H4 (cell line): ENCODE results near the gene NOC2L. TPM values are rescaled to one million over a fixed set of nuclear protein-coding genes. Genes with fewer than 3 reads are reported as not detected.
A peak's percentile ranks its signal among the peaks of the same experiment; 100 is the strongest.

Source experiments
- DNase-seq: peaks from one replicate; pipeline ENCODE4 v3.0.0-alpha.2; 2015; ENCODE audit warnings: low spot score
- total RNA-seq: library from RNA; depleted of rRNA; stranded (reverse); fragments of >200 nt; shearing (Covaris generic); gene quantifications from 2 replicates; pipeline ENCODE4 v1.2.3, GENCODE V29; 2014

NOC2L gene
- total RNA-seq, 1 experiment from 2014 or later: 78.4 TPM

DNA sequence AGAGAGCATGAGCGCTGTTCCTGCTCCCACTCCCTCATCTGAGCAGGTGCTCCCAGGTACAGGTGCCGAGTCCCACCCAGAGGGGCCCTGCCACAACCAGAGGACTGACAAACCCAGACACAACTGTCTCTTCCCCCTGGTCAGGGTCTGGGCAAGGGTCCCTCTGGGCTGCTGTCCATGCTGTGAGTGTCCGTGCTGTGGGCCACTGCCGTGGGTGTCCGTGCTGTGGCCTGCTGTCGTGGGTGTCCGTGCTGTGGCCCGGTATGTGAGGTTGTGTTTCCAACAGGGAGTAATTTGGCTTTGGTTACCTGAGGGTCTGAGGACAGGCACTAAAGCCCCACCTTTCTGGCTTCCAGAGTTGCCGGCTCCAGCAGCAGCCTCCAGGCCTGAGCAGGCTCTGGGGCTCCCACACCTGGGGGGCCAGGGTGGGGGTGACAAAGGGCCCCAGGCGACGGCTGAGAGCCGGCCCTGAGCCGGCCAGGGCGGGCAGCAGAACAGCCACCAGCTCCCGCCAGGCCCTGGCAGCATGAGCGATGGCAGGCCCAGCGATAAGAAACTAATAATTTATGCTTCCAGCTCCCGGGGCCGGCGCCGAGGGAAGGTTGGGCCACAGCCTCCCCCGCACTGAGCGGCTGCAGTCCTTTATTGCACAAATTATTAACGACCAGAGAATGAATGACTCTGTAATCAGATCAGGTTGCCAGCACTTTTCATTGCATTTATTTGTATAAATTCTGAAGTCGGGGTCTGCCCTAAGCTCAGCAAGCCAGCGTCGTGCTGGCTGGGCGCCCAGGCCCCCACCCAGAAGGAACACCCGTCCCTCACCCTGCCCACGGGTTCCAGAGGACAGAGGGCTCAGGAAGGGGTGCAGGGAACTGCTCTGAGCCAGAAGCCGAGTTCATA, 42.6 kb downstream of the NOC2L start:
- DNase-seq: no peak

GRCh38 chr1:915295-916172, 43.5 kb downstream of the NOC2L start:
- no peak for DNase-seq

- no peak for DNase-seq
Measured at GRCh38 chr1:914891-915280, 44.2 kb downstream of the NOC2L start.

DNA sequence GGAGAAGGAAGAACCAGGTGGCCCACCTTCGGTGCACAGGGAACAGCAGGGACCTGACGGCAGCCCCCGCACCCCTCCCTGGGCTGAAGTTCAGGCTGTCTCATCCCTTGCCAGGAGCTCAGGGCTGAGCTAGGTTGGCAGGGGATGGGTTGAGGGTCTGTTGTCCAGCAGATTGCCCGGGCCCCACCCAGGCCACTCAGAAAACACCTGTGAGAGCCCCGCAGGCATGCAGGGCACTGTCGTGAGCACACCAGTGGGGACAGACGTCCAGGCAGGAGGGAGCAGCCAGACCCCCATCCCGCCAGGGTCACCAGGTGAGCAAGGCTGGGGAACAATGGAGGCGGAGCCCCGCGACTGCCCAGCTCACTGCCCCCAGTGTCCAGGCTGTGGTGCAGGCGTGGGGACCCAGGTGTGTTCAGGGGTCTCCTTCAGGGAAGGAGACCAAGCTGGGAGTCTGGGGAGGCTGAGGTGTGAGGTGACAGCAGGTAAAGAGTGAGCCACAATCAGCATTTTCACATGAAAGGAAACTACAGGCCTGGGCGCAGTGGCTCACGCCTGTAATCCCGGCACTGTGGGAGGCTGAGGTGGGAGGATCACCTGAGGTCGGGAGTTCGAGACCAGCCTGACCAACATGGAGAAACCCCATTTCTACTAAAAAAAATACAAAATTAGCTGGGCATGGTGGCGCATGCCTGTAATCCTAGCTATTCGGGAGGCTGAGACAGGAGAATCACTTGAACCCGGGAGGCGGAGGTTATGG, 44.7 kb downstream of the NOC2L start:
- DNase-seq: no peak

DNA sequence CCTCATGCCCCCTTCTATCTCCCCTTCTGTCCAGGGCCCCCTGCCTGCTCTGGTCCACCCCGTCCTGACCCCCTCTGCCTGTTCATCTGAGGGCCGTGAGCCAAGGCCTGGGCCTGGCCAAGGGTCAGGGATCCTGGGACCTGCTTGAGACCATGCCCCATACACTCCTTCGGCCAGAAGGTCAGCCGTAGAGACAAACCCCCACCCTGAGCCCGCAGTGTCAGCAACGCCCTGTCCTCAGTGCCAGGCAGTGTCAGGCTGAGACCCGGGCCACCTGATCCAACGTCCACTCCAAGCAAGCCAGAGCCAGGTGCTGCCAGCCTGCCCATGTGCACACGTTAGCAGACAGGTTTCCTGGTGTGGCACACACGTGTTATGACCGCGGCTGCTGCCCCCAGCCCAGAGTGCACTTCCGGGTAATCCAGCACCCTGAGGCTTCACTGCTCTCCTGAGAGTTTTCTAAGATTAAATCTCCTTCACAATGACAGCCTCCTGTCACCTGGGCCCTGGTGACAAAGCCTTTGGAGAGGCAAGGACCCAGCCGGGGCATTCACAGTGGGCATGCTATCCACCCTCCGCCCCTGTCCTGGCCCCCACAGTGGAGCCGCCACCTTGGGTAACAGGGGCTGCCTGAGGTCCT, 45.4 kb downstream of the NOC2L start:
- no peak for DNase-seq

DNA sequence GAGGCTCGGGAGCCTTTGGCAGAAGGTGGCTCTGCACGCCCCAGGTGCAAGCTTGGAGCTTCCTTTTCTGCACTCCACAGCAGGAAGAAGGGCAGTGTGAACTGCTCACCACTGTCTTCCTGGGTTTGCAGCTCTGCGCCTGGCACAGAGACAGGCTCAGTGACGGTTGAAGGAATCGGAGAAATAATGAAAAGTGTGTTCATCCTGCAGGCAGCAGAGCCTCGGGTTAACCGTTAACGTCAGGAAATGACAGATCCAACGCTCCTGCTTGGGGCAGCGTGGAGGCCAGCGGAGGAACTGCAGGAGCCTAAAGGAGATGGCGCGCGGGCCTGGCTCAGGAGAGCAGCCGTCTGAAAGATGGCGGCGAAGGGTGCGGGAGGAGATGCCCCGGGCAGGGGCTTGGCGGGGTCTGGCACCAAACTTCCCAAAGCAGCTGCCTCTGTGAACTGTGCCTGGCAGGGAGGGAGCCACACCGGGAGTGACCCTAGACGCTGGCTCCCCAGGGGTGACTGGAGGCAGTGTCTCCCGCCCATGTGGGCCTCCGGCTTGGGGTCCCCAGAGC, 46.2 kb downstream of the NOC2L start:
- DNase-seq: no peak

DNA sequence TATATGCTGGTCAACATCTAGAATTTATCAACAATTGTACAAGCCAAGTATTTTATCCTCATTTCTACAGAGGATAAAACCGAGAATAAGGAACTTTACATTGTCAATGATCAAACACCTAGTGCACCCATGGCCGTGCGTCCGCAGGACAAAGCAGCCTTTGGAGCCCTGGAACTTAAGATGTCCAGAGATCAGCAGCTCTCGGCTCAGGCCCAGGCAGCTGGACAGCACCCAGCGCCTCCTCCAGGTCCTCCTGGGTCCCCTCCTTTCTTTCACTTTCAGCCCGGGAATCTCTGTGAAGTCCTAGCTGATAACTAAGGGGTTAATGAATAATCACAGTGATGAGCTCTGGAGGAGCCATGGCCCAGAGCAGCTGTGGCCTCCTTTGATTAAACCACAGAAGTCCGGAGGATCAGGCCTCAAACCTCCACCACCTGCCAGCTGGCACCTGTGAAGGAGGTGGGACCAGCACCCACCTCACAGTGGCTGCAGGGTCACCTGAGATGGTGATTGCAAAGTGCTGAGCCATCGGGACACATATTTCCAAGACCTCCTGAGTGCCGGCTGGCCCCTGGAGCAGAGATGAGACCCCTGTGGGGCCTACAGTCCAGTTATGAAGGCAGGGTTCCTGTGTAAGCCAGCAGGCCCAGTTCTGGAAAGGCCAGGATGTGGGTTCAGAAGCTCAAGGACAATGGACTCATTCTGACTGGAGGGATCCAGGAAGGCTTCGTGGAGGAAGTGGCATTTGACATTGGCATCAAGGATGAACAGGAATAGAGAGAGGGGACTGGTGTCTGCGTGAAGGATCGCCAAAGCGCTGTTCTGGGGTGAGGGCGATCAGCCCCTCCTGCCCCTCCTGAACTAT, 46.9 kb downstream of the NOC2L start:
- no peak for DNase-seq

GRCh38 chr1:910881-911721, 48.0 kb downstream of the NOC2L start:
- no peak for DNase-seq

DNA sequence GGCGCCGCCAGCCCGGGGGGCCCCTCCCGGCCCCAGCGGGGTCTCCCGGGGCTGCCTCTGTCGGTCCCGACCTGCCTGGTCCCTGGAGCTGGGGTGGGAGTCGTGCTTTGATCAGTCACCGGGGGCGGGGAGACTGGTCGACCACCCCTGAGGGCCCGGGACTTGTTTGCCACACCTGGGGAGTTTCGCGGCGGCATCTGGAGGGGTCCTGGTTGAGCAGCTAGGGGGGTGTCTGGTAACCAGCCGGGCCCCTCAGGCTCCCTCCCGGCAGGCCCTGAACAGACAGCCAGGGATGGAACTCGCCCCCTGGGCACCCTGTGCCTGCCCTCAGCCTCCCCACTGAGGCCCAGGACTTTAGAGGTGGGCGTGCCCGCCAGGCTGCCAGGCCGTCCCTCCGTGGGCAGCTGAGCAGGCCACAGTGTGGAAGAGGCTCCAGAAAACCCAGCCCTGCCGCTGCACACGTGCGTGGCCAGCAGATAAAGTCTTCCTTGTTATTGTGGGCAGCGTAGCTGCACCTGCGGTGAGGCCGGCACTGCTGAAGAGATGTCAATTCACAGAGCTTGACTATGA, 48.7 kb downstream of the NOC2L start:
- no peak for DNase-seq

GRCh38 chr1:909861-910310, 49.2 kb downstream of the NOC2L start:
- no peak for DNase-seq

DNA sequence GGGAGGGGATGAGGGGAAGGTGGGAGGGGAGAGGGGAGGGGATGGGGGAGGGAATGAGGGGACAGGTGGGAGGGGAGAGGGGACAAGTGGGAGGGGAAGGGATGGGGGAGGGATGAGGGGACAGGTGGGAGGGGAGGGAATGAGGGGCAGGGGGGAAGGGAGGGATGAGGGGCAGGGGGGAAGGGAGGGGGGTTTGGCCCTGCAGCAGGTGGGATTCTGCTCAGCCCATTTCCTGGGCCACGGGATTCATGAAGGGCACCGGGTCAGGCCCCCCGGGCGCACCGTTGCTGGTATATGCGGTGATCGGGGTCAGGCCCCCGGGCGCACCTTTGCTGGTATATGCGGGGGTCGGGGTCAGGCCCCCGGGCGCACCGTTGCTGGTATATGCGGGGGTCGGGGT, 50.4 kb downstream of the NOC2L start:
- no peak for DNase-seq

DNA sequence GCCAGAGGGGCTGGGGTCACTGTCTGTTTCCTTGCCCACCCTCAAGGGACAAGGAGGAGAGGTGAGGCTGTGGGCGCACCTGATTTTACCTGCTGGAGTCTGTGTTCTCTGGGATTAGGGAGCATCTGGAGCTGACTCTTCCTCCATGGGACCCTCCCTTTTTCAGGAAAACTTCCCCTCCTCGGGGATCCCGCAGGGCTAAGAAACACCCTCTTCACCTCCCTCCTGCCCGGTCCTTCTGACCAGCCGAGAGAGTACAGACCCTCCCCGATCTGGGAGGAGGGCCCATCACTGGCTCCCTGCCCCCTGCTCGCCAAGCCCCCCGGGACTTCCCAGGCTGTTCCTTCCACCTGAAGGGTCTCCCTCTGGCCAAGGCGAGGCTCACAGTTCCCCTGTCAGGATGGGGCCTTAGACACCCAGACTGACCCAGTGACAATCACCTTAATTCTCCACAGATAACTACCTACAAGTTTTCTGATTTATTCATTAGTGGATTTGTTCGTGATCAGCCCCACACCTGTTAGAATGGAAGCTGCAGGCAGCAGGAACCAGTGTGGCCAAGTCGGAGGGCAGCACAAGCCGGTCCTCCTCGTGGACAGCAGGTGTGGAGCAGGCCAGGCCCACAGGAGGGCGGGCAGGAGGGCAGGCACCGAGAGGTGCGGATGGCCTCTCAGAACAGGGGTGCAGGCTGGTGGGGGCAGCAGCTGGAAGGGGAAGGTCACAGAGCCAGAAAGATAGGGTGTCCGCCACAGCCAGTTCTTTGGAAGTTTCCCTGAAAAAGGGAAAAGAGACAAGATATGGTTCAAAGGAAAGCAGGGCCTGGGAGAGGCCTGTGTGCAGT, 51.2 kb downstream of the NOC2L start:
- DNase-seq: no peak

- peak; percentile 63 for DNase-seq
Measured at GRCh38 chr1:906600-907420, 52.2 kb downstream of the NOC2L start.

GRCh38 chr1:905811-906599, 53.1 kb downstream of the NOC2L start:
- DNase-seq: peak; percentile 17

DNA sequence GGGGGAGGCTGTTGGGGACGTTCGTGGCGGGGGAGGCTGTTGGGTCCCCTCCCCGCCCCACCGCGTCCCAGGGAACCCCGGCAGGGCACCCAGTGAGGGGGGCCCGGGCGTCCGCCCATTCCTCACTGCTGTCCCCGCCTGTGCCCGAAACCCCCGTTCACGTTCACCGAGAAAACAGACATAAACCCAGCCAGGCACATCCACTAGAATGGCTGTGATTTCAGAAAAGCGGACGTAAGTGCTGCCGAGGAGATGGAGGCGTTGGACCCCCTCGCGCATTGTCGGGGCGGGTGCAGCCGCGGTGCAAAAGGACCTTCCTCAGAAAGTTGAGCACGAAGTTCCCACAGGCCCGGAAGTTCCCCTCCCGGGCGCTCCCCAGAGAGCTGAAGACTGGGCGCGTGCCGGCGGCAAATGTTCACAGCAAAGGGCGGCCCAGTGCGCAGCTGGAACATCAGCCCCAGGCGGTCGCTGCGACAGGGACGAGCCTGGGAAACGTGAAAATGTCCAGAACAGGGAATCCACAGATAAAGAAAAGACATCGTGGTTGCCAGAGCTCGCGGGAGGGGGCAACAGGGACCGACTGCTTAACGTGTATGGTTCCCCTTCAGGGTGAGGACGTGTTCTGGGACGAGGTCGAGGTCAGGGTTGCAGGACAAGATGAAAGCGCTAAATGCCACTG, 53.8 kb downstream of the NOC2L start:
- DNase-seq: peak; percentile 23
